NB4 (cell line): ENCODE results near the gene KCNIP2.

Experiments
- DNase-seq: peaks from one replicate; pipeline ENCODE4 v3.0.0; 2010; ENCODE audit warnings: low read depth
- H3K4me3 ChIP-seq: one replicate; pipeline ENCODE4 v1.5.1; 2011; ENCODE audit warnings: mild to moderate bottlenecking, low read depth, low read length, moderate library complexity
- CTCF ChIP-seq: IDR thresholded peaks from one replicate; pipeline ENCODE4 v1.5.1; 2012; ENCODE audit warnings: low read depth, low read length
- MAX ChIP-seq: IDR thresholded peaks from 2 replicates; pipeline ENCODE4 v1.6.1; 2011; ENCODE audit warnings: low read depth, low read length
- MYC ChIP-seq: IDR thresholded peaks from 2 replicates; pipeline ENCODE4 v1.6.1; 2011; ENCODE audit warnings: low read depth, low read length
- POLR2A ChIP-seq: IDR thresholded peaks from 2 replicates; pipeline ENCODE4 v1.6.1; 2011; ENCODE audit warnings: mild to moderate bottlenecking; ENCODE audit not compliant: insufficient read length; ENCODE audit errors: extremely low read depth

KCNIP2 gene

GRCh38 chr10:101878869-101879268 is 35.3 kb upstream of the KCNIP2 start:
- DNase-seq = peak; percentile 6
- no peak overlapping the region for H3K4me3 ChIP-seq
- TF ChIP-seq MAX = no peak
- TF ChIP-seq POLR2A = no peak

GRCh38 chr10:101875068-101875688 is 31.6 kb upstream of the KCNIP2 start:
- DNase-seq = no peak
- H3K4me3 ChIP-seq = no peak overlapping the region
- no peak for TF ChIP-seq MYC
- no peak for TF ChIP-seq MAX
- TF ChIP-seq POLR2A = no peak
- TF ChIP-seq CTCF = no peak

GRCh38 chr10:101874252-101874651 is 30.7 kb upstream of the KCNIP2 start:
- TF ChIP-seq CTCF (no peak), POLR2A (no peak), MAX (no peak), MYC (no peak)
- no peak overlapping the region for H3K4me3 ChIP-seq
- DNase-seq = no peak

GRCh38 chr10:101867931-101868330 is 24.3 kb upstream of the KCNIP2 start:
- H3K4me3 ChIP-seq = no peak overlapping the region
- DNase-seq = no peak
- TF ChIP-seq POLR2A (no peak), CTCF (no peak), MYC (no peak), MAX (no peak)

GRCh38 chr10:101859530-101859929 is 15.9 kb upstream of the KCNIP2 start:
- no peak for TF ChIP-seq MYC
- no peak for TF ChIP-seq MAX
- TF ChIP-seq CTCF = no peak
- no peak for TF ChIP-seq POLR2A
- no peak for DNase-seq

GRCh38 chr10:101858723-101859500 is 15.3 kb upstream of the KCNIP2 start:
- TF ChIP-seq POLR2A (no peak), CTCF (no peak), MYC (no peak), MAX (no peak)
- DNase-seq = no peak
- H3K4me3 ChIP-seq = no peak overlapping the region

More at GRCh38 chr10:101859530-101859929, 15.9 kb upstream of the KCNIP2 start:
- H3K4me3 ChIP-seq = no peak overlapping the region
